GM12874 (cell line): ENCODE results near the gene ZNF791.

Source experiments
- TF ChIP-seq, protein P1 (sequence below): IDR thresholded peaks from 2 replicates; pipeline ENCODE4 v1.5.1; 2011; ENCODE audit warnings: low read depth, mild to moderate bottlenecking, control low read depth, low read length, moderate library complexity; ENCODE audit not compliant: insufficient read depth

ZNF791 gene

DNA sequence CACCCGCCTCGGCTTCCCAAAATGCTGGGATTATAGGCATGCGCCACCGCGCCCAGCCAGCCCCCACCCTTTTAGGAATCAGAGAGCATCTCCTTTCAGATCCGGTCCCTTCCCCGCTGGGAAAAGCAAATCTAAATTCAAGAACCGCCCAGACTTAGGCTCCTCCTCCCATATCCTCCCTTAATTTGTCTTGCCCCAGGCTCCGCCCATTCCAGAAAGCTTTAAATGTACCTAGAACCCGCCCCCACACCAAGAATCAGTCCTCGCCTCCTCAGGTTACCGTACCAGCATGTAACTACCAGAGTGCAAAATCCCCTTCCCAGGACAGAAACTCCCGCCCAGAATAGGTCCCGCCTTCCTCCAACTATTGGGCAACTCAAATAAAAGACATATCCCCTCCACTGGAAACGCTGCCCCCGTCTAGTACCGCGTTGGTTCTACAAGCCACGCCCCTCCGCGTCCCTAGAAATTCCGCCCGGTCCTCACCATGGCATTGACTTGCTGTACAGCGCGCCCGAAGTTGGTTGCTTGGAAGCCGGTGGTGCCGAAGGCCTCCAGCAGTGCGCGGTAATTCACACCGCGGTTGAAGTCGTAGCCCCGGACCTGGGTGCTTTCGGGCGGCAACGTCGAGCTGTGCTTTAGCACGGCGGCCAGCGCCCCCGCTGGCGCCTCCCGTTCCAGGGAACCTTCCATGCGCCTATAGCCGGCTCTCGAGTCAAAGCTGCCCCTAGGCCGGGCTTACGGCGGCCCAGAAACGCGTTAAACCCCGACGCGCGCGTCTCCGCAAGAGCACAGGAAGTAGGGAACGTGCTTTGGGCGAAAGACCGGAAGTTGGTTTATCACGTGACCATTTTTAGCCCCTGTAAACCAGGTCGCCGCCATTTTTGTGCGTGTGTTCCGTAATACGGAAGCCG lies 70.6 kb downstream of the ZNF791 start, which contains the start of gene DHPS:
Gene DHPS (minus strand): TSS at position 807 of the 914 bp plus-strand sequence. CDS start 114 bp downstream, at position 693.
- TF ChIP-seq, protein P1, sequence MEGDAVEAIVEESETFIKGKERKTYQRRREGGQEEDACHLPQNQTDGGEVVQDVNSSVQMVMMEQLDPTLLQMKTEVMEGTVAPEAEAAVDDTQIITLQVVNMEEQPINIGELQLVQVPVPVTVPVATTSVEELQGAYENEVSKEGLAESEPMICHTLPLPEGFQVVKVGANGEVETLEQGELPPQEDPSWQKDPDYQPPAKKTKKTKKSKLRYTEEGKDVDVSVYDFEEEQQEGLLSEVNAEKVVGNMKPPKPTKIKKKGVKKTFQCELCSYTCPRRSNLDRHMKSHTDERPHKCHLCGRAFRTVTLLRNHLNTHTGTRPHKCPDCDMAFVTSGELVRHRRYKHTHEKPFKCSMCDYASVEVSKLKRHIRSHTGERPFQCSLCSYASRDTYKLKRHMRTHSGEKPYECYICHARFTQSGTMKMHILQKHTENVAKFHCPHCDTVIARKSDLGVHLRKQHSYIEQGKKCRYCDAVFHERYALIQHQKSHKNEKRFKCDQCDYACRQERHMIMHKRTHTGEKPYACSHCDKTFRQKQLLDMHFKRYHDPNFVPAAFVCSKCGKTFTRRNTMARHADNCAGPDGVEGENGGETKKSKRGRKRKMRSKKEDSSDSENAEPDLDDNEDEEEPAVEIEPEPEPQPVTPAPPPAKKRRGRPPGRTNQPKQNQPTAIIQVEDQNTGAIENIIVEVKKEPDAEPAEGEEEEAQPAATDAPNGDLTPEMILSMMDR = no peak
